HS-5 (cell line): ENCODE results near the gene COX6B2.
"Not testable (repeated sequence)": the region's sequence is repeated elsewhere in the genome, so short reads cannot be mapped to it uniquely, and the experiment has no call there.

Source experiments
- DNase-seq: peaks from one replicate; pipeline ENCODE4 v3.0.0-alpha.2; 2012; ENCODE audit warnings: low read depth

Gene COX6B2

GRCh38 chr19:55341595-55342531 is 12.7 kb downstream of the COX6B2 start:
- DNase-seq = no peak

DNA sequence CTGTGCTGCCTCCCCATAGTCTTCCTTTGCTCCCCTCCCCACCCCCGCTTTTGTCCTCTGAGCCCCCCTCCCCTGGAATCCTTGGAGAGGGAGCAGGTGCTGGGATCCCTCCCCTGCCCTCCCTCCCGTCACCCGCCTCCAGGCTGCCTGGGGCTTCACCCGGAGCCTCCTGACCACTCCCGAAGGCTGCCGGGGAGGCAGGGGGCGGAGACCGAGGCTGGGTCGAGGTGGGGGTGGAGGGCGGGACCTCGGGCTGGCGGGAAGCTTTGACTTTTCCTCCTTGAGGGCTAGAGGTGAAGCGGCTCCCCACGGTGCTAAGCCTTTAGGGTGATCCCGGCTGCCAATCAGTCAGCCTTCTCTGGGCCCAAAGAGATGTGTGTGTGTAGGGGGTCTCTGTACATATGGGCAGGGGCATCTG is 13.3 kb downstream of the COX6B2 start:
- no peak for DNase-seq

- DNase-seq = no peak
Observed at GRCh38 chr19:55340784-55341147, 13.8 kb downstream of the COX6B2 start.

DNA sequence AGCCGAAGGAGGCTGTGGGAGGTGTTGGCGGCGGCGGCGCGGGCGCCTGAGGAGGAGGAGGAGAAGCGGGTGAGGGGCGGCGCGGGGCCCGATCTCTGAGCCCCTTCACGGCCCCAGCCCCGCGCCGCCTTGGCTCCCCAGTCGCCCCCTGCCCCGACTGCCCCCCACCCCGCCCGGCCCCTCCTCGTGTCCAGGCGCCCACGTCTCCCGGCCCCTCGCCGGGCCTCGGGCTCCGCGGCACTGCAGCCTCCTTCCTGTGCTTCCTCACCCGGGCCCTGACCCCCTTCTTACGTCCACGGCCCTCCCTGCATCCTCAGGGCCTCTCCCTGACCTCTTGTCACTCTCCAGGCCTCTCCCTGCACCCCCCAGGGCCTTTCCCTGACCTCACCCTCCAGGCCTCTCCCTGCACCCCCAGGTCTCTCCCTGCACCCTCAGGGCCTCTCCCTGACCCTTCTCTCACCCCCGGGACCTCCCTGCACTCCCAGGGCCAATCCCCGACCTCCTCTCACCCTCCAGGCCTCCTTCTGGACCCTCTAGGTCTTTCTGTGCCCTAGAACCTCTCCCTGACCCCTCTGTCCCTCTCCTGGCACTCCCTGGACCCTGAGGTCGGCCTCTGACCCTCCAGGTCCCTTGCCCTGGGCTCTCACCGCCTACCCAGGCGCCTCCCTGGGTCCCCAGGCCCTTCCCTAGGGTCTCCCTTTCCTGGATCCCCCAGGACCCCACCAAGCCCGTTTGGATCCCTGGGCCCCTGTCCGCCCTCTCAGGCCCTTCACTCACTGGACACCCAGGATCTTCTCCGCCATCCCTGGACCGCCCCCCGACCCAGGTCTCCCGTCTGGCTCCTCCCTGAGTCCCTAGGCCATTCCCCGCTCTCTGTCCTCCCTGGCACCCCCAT is 14.4 kb downstream of the COX6B2 start:
- no peak for DNase-seq

GRCh38 chr19:55339105-55339888 is 15.2 kb downstream of the COX6B2 start, which contains the start of gene KMT5C:
Gene KMT5C (plus strand): TSS chr19:55339876. CDS start chr19:55341937, 2,061 bp downstream.
- peak; percentile 100 for DNase-seq

- peak; percentile 25 for DNase-seq
Observed at GRCh38 chr19:55336101-55336500, 18.4 kb downstream of the COX6B2 start.

DNA sequence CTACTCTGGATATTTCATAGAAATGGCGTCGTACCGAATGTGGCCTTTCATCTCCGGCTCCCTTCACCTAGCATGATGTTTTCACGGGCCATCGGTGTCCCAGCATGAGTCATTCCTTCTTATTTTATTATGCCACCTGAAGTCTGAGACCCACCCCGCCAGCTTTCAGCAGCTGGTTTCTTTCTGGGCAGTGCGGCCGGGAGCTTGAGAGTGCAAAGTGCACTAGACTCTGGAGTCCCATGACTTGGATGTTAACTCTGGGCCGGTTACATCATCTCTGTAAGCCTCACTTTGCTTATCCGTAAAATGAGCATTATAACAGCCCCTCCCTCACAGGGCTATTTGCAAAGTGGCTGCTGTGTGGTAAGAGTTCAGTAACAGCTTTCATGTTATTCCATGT is 20.6 kb downstream of the COX6B2 start:
- DNase-seq = no peak

GRCh38 chr19:55329791-55330190 is 24.7 kb downstream of the COX6B2 start:
- DNase-seq = peak; percentile 23

DNA sequence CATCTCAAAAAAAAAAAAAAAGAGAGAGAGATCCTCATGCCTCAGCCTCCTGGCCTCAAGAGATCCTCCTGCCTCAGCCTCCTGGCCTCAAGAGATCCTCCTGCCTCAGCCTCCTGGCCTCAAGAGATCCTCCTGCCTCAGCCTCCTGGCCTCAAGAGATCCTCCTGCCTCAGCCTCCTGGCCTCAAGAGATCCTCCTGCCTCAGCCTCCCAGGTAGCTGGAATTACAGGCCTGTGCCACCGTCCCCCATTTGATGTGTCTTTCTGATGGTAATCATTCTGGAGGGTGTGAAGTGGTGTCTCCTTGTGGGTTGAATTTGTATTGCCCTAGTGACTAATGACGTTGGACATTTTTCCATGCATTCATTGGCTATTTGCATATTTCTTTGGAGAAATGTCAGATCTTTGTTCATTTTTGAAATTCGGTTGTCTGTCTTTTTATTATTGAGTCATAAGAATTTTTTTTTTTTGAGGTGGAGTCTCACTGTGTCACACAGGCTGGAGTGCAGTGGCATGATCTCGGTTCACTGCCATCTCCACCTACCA is 25.7 kb downstream of the COX6B2 start:
- DNase-seq = not testable (repeated sequence)

GRCh38 chr19:55325172-55325571 is 29.3 kb downstream of the COX6B2 start, which contains the start of gene TMEM150B:
Gene TMEM150B (minus strand): TSS chr19:55325341. CDS start chr19:55321036, 4,305 bp downstream.
- DNase-seq = no peak

GRCh38 chr19:55324662-55325061 is 29.9 kb downstream of the COX6B2 start:
- no peak for DNase-seq

- no peak for DNase-seq
Observed at GRCh38 chr19:55322204-55322885, 32.2 kb downstream of the COX6B2 start.

GRCh38 chr19:55321466-55322137 is 32.9 kb downstream of the COX6B2 start:
- no peak for DNase-seq

DNA sequence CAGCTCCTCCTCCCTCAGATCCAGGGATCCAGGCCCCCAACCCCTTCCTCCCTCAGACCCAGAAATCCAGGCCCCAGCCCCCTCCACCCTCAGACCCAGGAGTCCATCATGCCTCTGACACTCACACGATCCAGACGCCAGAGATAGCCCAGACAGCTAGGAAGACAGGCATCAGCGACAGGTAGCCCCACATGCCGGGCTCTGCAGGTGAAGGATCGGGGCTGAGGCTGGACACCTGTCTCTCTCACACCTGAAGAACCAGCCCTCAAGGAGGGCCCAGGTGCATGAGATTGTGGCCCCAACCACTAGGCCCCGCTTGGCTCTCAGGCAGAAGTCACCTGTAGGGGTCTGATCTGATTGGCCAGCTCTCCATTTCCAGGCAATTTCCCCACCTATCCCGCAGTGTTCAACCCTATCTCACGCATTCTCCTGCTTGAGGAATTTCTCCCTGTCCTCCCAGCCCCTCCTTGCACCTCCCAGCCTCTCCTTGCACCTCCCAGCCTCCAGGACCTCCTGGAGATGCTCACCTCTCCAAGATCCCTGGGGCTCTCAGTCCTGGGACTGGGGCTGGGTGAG is 33.6 kb downstream of the COX6B2 start:
- no peak for DNase-seq

DNA sequence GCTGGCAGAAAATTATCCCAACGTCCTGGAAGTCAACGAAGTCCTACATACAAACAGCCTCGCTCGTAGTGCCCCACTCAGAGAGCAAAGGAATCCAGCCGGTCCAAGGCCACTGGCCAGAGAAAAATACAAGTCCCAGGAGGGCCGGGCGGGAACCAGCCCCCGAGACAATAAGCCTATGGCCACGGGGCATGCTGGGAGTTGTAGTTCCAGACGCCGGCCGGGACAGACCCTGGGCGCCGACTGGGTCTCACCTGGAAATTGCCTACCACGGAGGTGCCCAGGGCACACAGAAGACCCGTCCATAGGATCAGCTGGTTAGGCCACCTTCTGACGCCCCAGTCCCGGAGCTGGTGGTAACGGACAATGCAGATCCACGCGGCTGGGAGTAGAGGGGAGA is 34.7 kb downstream of the COX6B2 start:
- DNase-seq = no peak

DNA sequence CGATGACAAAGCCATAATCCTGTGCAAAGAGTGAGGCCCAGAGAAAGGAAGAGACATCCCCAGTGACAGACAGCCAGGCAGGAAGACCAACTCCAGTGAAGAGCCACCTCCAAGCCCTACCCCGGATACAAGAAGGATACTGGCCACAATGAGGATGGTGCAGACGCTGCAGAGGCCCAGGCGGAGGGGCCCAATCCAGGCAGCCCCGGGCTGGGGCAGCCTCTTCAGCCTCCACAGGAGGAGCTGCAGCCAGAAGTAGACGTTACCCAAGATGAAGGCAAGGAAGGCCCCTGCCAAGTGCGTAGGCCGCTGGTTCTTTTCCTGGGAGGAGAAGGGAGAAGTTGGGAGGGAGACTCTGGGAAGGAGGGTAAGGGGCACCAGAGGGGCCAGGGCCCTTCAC is 37.9 kb downstream of the COX6B2 start:
- no peak for DNase-seq

DNA sequence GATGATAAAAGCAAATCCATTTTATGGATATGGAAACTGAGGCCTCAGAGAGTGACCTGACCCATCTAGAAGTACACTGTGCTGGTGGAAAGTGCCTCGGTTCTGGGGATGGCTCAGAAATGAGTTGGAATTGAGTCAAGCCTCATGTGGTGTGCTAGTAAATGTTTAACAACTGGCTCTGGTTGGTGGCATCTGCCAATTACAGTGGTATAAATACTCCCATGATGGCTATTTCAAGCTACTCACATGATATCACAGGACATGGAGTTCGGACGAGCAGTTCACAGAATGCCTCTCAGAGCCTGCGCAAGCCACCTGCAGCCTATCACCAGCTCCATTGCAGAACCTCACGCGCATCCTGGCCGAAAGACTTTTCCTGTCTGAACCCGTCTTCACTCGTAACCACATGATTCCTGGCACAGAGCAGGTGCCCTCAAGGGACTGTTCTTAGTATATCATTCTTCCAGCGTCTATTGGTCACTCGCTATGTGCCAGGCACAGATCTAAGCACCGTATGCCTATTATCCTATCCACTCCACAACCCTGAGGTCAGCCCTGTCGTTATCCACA is 38.5 kb downstream of the COX6B2 start:
- no peak for DNase-seq

DNA sequence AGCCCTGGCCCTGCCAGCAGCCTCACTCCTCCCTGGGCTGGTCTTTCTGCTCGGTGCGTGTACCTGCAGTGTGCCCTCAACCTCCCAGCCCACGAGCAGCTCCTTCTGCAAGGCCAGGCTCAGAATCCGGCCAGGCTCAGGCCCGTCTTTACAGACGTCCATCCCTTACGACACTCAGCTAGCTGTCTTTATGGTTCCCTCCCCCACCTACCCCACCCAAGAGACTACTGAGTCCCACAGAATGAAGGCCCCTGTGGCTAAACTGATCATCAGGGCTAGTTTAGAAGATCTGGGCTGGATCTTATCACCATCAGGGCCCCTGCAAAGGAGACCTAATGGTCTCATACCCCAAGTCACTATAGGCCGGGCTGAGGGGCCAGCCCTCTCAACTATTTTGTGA is 40.1 kb downstream of the COX6B2 start:
- no peak for DNase-seq

GRCh38 chr19:55312621-55313512 is 41.7 kb downstream of the COX6B2 start:
- DNase-seq = no peak
